GM12873 (cell line): Measurements from ENCODE around the gene LCN2.

ENCODE experiments used
- CTCF ChIP-seq: IDR thresholded peaks from 2 replicates; pipeline ENCODE4 v1.5.1; 2012; ENCODE audit warnings: low read depth, mild to moderate bottlenecking, moderate library complexity, low read length, control low read depth; ENCODE audit not compliant: insufficient read depth; ENCODE audit errors: missing control alignments

LCN2 gene

GRCh38 chr9:128155736-128156500, 6.7 kb downstream of the LCN2 start:
- TF ChIP-seq CTCF: no peak

GRCh38 chr9:128159522-128159783, 10.2 kb downstream of the LCN2 start:
- TF ChIP-seq CTCF: no peak

GRCh38 chr9:128159784-128160602, 10.7 kb downstream of the LCN2 start, which contains the start of gene BBLN:
Gene BBLN, plus strand, starts transcription at chr9:128160265. Its CDS starts 143 bp downstream, at chr9:128160408.
- no peak for TF ChIP-seq CTCF

- TF ChIP-seq CTCF: no peak
Observed at GRCh38 chr9:128160603-128160987, 11.3 kb downstream of the LCN2 start.

GRCh38 chr9:128161215-128161902, 12.1 kb downstream of the LCN2 start:
- TF ChIP-seq CTCF: no peak

- TF ChIP-seq CTCF: no peak
Observed at GRCh38 chr9:128162215-128163026, 13.2 kb downstream of the LCN2 start.
